DMS79 treated with DMSO at 0.1 percent for 48 hours (cell line): ENCODE data around the gene SLC23A3.

Source experiments
- DNase-seq: peaks from one replicate; lab custom pipeline; 2025; lab: John Stamatoyannopoulos, UW

The SLC23A3 gene

GRCh38 chr2:219175928-219176817 is 6.3 kb upstream of the SLC23A3 start:
- peak; percentile 35 for DNase-seq

GRCh38 chr2:219175486-219175885 is 5.7 kb upstream of the SLC23A3 start:
- no peak for DNase-seq

GRCh38 chr2:219174801-219175200 is 5.0 kb upstream of the SLC23A3 start:
- no peak for DNase-seq

GRCh38 chr2:219174146-219174545 is 4.3 kb upstream of the SLC23A3 start:
- DNase-seq, result no peak

- DNase-seq, result no peak
These were observed 3.3 kb upstream of the SLC23A3 start for GRCh38 chr2:219173176-219173575.

GRCh38 chr2:219172231-219173154 is 2.7 kb upstream of the SLC23A3 start:
- DNase-seq, result no peak

- DNase-seq, result peak; percentile 7
These were observed 1.4 kb upstream of the SLC23A3 start for GRCh38 chr2:219171231-219171651.

GRCh38 chr2:219168932-219169331 is 897 bp downstream of the SLC23A3 start:
- DNase-seq, result no peak

- DNase-seq, result no peak
These were observed 1.3 kb downstream of the SLC23A3 start for GRCh38 chr2:219168526-219168925.

- DNase-seq, result no peak
These were observed 1.8 kb downstream of the SLC23A3 start for GRCh38 chr2:219167997-219168396.

- no peak for DNase-seq
These were observed 4.5 kb downstream of the SLC23A3 start for GRCh38 chr2:219165058-219165911.

- DNase-seq, result no peak
These were observed 6.7 kb downstream of the SLC23A3 start for GRCh38 chr2:219163156-219163555.

GRCh38 chr2:219161097-219161496 is 8.7 kb downstream of the SLC23A3 start:
- DNase-seq, result no peak

- DNase-seq, result peak; percentile 86
These were observed 9.4 kb downstream of the SLC23A3 start, which contains the start of gene NHEJ1 for GRCh38 chr2:219160186-219161017. Gene NHEJ1, minus strand, starts transcription at chr2:219160815. Its CDS starts 2,453 bp downstream, at chr2:219158362.

GRCh38 chr2:219159771-219160185 is 10.1 kb downstream of the SLC23A3 start:
- peak; percentile 44 for DNase-seq

GRCh38 chr2:219158586-219158985 is 11.2 kb downstream of the SLC23A3 start:
- DNase-seq, result no peak

GRCh38 chr2:219158025-219158424 is 11.8 kb downstream of the SLC23A3 start:
- no peak for DNase-seq

- no peak for DNase-seq
These were observed 12.4 kb downstream of the SLC23A3 start for GRCh38 chr2:219157396-219157795.

GRCh38 chr2:219155054-219155644 is 14.7 kb downstream of the SLC23A3 start:
- DNase-seq, result peak; percentile 72

- peak; percentile 78 for DNase-seq
These were observed 20.2 kb downstream of the SLC23A3 start for GRCh38 chr2:219149667-219150066.
